ENCODE data around the gene ALOX5.
"Not testable (repeated sequence)": the region's sequence is repeated elsewhere in the genome, so short reads cannot be mapped to it uniquely, and the experiment has no call there.

ALOX5 gene

DNA sequence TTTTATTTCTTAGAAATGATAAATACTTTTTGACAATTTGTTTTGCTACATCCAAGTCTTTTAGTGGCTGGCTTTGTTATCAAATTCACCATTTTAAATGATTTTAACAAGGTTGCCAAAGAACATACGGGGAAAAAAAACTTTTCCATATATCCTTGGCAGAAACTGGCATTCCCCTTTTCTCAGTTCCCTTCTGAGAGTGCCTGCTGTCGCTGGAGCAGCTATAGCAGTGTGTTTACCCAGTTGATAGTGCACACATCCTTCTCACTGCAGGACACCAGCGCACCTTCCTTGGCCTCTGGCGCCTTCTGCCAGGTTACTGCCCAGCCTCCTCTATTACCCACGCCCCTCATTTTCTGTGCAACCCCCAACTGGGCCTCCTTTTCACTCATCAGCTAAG, 94.1 kb downstream of the ALOX5 start:
- no peak for DNase-seq (ENCODE audit: low read depth)

DNA sequence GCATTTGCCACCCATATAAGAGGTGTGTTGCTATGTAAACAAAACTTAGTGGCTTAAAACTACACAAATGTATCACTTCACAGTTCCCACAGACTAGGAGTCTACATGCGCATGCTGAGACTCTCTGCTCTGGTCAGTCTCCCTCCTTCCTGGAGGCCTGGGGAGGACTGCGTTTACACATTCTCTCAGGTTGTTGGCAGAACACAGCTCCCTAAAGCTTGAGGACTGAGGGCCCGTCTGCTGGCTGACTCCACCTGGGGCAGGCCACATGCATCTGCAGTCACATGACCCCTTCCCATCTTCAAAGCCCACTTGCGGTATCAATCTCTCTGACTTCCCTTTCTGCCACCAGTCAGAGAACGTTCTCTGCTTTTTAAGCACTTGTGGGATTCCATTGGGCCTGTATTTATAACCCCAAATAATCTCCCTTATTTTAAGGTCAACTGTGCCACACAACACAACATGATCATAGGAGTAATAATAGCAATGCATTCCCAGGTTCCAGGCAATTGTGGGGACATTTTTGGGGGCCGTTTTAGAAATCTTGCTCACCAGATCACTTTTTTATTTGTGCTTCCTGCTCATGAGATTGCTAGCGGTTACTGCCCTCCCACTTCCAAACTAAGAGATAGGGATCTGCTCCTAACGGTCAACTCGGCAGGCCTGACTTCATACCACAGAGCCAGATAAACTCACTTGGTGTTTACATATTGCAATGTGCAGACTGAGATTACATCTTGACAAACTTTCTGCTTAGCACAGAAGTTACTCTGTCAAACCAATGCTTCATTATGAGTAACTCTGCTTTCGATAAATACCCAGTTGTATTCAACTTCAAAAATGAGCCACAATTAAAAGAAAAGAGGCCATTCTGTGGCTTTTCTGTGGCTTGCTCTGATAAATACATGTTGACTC, 96.3 kb downstream of the ALOX5 start:
- no peak for DNase-seq (ENCODE audit: low read depth)

DNA sequence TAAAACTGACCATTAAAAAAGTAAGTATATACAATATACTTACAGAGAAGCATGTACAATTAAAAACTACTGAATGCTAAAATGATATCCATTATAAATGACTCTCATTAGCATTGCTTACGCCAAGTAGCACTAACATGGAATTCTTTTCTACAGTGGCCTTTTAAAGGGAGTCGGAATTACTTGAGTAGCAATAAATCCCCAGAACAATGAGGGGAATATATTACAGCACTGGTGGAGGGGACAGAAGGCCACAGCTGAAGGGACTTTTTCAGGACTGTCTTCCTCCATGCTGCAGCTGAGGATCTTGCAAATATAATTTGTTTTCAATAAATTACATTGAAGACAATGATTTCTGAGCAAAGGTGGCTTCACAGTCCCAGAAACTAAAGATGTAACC, 97.0 kb downstream of the ALOX5 start:
- DNase-seq (ENCODE audit: low read depth) = no peak

DNA sequence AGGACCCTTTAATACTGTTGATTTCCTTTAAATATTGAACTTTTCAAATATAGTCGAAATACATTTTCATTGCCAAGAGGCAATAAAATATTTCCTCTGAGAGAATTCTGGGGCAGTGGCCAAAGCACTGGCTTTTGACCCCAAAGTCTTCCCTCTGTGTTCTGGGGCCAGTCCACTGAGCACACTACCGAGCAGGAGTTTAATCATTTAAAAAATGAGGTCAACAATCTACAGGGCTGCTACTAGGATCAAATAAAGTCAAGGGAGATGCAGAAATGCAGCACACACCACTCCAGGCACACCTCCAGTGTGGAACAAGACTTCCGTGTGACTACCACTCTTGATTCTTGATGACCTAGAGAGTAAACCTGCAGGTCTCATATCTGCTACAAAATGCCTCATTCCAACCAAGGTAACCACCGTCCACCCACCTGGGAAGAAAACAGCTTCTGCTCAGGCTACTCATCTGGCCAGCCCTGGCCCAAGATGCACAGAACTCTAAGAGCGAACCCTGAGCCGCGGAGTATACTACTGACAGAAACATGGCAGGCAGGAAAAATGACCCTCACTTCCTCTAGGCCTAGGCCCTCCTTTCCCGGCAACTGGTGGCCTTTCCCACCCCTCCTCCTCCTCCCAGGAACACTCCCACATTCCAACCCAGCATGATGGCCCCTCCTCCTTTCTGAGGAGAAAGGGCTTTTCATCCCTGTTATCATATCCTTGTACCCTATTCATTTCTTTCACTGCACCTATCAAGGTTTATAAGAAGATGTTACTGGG, 97.7 kb downstream of the ALOX5 start:
- no peak for DNase-seq (ENCODE audit: low read depth)

DNA sequence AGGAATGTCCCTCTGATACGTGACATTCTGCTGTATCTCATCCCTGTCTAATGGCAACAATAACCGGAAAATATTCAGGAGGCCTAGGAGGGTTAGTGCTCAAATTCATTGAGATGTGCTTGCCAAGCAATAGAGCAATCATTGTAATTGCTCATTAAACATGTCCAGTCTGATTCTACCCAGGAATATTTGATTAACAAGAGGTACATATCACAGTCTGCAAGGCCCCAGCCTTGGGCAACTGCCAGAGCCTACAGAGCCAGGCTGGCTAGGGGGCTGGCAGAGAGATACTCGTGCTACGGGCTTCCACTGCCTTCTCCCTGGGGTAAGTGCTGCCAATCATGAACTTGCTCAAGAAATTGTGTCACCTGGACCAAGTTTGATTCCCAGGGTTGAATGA, 99.1 kb downstream of the ALOX5 start:
- no peak for DNase-seq (ENCODE audit: low read depth)

DNA sequence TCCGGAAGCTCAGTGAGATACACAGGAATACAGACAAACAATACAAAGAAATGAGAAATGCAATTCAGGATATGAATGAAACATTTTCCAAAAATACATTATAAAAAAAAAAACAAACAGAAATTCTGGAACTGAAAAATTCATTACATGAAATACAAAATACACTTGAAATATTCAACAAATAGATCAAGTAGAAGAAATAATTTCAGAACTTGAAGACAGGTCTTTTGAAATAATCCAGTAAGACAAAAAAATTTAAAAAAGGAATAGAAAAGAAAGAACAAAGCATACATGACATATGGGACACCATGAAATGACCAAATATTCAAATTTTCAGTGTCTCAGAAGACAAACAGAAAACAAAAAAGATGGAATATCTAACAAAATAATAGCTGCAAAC, 102.5 kb downstream of the ALOX5 start:
- DNase-seq (ENCODE audit: low read depth) = no peak

DNA sequence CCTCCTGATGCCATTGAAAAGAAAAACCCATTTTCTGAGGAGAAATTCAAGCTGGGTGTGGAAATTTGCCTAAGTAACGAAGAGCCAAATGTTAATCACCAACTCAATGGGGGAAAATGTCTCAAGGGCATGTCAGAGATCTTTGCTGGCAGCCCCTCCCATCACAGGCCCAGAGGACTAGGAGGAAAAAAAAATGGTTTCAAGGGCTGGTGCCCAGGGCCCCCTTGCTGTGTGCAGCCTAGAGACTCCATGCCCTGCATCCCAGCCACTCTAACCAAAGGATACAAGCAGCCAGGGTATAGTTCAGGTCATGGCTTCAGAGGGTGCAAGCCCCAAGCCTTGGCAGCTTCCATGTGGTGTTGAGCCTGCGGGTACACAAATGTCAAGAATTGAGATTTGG, 106.3 kb downstream of the ALOX5 start:
- DNase-seq (ENCODE audit: low read depth) = no peak

DNA sequence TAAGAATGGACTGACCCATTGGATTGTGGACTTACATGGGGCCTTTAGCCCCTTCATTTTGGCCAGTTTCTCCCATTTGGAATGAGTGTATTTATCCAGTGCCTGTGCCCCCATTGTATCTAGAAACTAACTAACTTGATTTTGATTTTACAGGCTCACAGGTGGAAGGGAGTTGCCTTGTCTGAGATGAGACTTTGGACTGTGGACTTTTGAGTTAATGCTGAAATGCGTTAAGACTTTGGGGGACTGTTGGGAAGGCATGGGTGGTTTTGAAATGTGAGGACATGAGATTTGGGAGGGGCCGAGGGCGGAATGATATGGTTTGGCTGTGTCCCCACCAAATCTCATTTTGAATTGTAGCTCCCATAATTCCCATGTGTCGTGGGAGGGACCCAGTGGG, 107.1 kb downstream of the ALOX5 start:
- not testable (repeated sequence) for DNase-seq (ENCODE audit: low read depth)

DNA sequence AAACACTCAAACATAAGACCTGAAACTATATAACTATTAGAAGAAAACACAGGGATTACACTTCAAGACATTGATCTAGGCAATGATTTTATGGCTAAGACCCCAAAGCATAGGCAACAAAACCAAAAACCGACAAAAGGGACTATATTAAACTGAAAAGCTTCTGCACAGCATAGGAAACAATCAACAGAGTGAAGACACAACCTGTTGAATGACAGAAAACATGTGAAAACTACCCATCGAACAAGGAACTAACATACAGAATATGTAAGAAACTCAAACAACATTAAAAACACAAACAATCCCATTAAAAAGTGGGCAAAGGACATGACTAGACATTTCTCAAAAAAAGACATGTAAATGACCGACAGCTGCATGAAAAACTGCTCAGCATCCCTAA, 109.0 kb downstream of the ALOX5 start:
- no peak for DNase-seq (ENCODE audit: low read depth)

DNA sequence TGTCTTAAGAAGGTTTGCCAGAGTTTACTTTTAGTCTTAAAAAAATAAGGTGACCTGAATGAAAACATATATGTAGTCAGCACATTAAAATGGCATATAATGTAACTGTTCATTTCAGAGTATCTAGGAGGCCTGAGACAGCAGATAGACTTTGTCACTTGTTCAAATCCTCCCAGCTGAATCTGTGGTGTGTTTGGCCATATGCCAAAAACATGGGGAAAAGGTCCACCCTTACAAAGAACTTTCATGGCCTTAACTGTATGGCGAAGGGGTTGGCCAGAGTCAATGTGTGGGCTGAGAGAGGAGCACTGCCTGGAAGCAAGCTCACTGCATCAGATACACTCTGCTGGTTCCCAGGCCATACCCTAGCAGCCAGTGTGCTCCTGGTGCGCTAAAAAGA, 113.7 kb downstream of the ALOX5 start:
- DNase-seq (ENCODE audit: low read depth) = no peak

DNA sequence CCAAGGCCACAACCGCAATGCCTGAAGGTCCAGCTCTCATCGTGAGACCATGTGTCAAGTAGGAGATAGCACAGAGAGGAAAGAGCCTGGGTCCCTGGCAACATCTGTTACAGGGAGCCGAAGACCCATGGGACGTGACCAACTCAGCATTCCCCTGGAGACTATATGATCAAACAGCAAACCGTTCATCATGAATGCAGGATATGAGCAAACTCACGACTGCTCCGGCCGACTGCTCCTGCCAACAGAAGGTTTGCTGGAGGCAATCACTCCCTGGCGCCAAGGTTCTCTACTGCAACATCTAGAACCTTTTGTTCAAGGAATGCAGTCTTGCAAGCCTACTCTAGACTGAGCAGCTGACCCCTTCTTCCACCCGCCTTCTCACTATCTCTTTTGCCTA, 114.3 kb downstream of the ALOX5 start:
- DNase-seq (ENCODE audit: low read depth) = no peak

DNA sequence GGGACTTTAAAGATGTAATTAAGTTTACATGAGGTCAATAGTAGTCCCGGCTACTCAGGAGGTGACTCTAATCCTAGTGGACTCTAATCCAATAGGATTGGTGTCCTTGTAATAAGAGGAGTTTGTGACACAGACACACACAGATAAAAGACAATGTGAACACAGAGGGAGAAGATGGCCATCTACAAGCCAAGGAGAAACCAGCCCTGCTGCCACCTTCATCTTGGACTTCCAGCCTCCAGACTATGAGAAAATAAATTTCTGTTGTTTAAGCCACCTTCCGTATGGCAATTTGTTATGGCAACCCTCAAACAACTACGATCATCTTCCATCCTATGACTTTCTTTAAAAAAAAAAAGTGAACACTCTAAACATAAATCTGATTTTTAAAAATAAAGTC, 116.3 kb downstream of the ALOX5 start:
- no peak for DNase-seq (ENCODE audit: low read depth)

DNA sequence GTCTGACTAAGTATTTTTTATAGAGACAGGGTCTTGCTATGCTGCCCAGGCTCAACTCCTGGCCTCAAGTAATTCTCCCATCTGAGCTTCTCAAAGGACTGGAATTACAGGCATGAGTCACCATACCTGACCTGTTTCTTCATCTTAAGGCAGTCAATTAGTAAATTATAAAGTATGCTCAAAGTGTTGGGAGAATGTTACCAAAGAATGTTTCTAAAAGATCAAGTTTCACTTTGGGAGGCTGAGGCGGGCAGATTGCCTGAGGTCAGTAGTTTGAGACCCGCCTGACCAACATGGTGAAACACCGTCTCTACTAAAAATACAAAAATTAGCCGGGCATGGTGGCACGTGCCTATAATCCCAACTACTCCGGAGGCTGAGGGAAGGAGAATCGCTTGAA, 117.0 kb downstream of the ALOX5 start:
- DNase-seq (ENCODE audit: low read depth) = no peak

Measured in stimulated activated CD8-positive, alpha-beta memory T cell treated with anti-CD3 and anti-CD28 coated beads, Interleukin-7, amount 100 ng/mL, for 24 hours (primary cell).